NCI-H446 (cell line): ENCODE measurements around the gene NAV1.
"Not testable (repeated sequence)": the region's sequence is repeated elsewhere in the genome, so short reads cannot be mapped to it uniquely, and the experiment has no call there.

Experiments
- DNase-seq, 2 experiments: peaks; one replicate each; lab custom pipeline; 2025; lab: John Stamatoyannopoulos, UW

The NAV1 gene

GRCh38 chr1:201565024-201565730, 26.2 kb downstream of the NAV1 start:
- DNase-seq, result peak in 1 of 2 experiments; percentile 33

- no peak for DNase-seq
These were observed 27.0 kb downstream of the NAV1 start for GRCh38 chr1:201565771-201566528.

GRCh38 chr1:201566529-201566823, 27.5 kb downstream of the NAV1 start:
- DNase-seq, result no peak

- DNase-seq, result no peak
These were observed 28.2 kb downstream of the NAV1 start for GRCh38 chr1:201566933-201567801.

GRCh38 chr1:201568265-201568664, 29.3 kb downstream of the NAV1 start:
- no peak for DNase-seq

GRCh38 chr1:201568859-201569294, 29.9 kb downstream of the NAV1 start:
- DNase-seq, result no peak

- no peak for DNase-seq
These were observed 31.4 kb downstream of the NAV1 start for GRCh38 chr1:201570181-201570885.

- no peak for DNase-seq
These were observed 32.1 kb downstream of the NAV1 start for GRCh38 chr1:201570886-201571624.

GRCh38 chr1:201573030-201573429, 34.1 kb downstream of the NAV1 start:
- DNase-seq, result no peak

GRCh38 chr1:201573923-201574322, 35.0 kb downstream of the NAV1 start:
- no peak for DNase-seq

GRCh38 chr1:201575912-201576311, 37.0 kb downstream of the NAV1 start:
- DNase-seq, result no peak

- DNase-seq, result no peak
These were observed 38.0 kb downstream of the NAV1 start for GRCh38 chr1:201576914-201577313.

GRCh38 chr1:201578008-201578888, 39.3 kb downstream of the NAV1 start:
- DNase-seq, result no peak

GRCh38 chr1:201581371-201581770, 42.4 kb downstream of the NAV1 start:
- DNase-seq, result not testable (repeated sequence)

GRCh38 chr1:201582705-201583442, 43.9 kb downstream of the NAV1 start:
- DNase-seq, result no peak

- DNase-seq, result no peak
These were observed 44.7 kb downstream of the NAV1 start for GRCh38 chr1:201583663-201584062.

GRCh38 chr1:201584471-201585092, 45.7 kb downstream of the NAV1 start:
- peak in 1 of 2 experiments; percentile 49 for DNase-seq

GRCh38 chr1:201585093-201585483, 46.2 kb downstream of the NAV1 start:
- no peak for DNase-seq

GRCh38 chr1:201585901-201586300, 47.0 kb downstream of the NAV1 start:
- no peak for DNase-seq
